HG02973 (cell line): ENCODE measurements around the gene POTEE.
"Not testable (repeated sequence)": the region's sequence is repeated elsewhere in the genome, so short reads cannot be mapped to it uniquely, and the experiment has no call there.

Source experiments
- ATAC-seq: cut with Tn5 transposase; IDR thresholded peaks from one replicate; pipeline ENCODE4 v1.9.1; 2021; ENCODE audit warnings: moderate library complexity; ENCODE audit not compliant: unreplicated experiment

Gene POTEE

DNA sequence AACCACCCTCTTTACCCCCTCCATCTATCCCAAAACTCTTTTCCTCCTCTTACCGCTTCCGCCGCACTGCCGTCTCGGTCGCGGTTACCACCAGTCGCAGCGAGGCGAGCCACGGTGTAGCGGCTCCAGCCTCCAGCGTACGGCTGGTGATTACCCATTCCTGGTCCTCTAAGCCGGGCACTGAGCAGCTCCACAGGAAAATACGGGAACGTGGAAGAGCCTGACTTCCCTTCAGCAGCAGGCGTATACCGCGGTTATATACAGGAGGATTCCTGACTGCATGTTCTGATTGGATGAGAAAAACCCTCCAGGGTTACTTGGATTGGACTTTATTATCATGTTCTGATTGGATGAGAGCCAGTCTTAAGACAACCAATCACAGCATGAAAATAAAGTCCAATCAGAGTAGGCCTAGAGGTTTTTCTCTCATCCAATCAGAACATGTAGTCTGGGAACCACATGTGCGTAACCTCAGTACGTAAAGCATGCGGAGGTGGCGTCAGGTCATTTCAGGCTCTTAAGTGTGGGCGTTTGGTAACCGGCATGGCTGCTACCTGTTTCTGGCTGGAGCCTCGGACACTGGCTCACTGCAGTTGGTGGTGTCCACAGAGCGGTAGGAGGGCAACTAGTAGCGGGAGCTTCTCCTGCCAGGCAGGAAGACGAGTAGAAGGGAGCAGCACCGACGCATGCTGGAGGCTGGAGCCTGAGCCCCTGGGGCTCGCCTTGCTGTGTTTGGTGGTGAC lies at the start of gene POTEE:
Gene POTEE, plus strand, starts transcription at position 507 of the 743 bp plus-strand sequence. CDS start 8,867 bp downstream, outside the sequence.
- not testable (repeated sequence) for ATAC-seq

DNA sequence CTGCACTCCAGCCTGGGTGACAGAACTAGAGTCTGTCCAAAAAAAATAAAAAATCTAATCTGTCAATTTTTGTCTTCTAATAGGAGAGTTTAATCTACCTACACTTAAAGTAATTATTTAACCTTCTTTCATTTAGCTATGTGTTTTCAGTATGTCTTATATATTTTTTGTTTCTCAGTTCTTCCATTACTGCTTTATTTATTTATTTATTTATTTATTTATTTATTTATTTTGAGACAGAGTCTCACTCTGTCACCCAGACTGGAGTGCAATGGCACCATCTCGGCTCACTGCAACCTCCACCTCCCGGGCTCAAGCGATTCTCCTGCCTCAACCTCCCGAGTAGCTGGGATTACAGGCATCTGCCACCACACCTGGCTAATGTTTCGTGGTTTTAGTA lies 43.8 kb upstream of the POTEE start:
- ATAC-seq: not testable (repeated sequence)

DNA sequence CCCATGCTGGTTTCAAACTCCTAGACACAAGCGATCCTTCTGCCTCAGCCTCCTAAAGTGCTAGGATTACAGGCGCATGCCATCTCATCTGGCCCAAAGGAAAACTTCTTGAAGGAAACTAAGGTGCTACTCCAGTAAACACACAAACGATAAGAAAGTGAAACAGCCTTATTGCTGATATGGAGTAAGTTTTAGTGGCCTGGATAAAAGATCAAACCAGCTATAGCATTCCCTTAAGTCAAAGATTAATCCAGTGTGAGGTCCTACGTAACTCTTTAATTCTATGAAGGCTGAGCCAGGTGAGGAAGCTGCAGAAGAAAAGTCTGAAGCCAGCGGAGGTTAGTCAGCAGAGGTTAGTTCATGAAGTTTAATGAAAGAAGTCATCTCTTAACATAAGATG lies 40.8 kb upstream of the POTEE start:
- ATAC-seq: no peak

DNA sequence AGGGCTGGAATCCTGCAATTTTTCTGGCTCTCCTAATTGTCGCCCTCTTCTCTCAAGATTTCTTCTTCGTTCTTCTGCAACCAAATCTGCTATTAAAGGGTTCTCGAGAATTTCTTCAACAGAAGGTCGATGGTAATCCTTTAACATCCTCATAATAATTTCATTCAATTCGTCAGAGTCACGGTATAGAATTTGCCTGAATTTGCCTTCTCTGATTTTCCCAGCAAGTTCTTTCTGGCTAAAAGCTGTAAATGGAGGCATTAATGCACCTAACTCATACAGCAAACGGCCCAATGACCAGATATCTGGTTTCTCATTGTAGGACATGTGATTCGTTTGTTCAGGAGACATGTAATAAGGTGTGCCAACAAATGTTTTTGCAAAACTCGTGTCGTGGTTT lies 31.3 kb upstream of the POTEE start:
- ATAC-seq: not testable (repeated sequence)

DNA sequence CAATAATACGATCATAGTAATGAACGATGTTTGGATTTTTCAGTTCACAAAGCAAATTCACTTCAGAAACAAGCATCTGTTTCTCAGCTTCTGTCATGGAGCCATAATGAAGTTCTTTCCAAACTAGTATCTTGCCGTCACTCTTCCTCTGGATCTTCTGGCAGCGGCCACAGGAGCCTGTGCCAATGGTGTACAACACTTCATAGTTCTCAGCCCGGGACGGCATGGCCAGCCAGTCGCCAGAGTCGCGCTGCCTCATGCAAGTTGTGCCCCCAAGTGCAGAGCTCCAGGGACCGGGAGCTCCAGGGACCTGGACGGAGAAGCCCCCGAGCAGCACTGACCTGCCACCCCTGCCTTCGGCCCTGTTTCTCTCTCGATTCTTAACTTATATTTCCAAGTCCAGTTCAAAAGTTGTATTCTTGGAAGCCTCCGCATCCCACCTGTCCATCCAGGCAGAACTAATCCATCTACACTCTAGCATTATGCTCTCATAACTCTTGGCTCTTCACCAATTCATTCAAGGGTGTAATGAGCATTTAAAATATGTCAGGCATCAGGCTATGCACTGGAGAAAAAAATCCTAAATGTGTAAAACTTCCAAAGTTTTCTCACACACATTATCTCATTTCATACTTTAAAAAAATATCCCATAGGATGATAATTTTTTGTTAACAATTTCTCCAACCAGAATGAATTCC lies 30.5 kb upstream of the POTEE start:
- ATAC-seq: not testable (repeated sequence)

DNA sequence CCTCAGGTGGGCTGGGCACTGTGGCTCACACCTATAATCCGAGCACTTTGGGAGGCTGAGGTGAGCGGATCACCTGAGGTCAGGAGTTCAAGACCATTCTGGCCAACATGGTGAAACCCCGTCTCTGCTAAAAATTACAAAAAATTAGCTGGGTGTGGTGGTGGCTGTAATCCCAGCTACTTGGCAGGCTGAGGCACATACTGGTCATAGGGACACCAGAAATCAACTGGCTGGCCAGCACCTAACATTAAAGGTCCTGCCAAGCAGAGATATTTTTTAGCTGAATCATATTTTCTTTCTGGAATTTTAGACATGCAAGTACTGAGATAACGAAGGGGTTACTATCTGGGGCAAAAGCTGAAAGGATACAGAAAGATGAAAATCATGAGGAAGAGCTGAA lies 27.9 kb upstream of the POTEE start:
- not testable (repeated sequence) for ATAC-seq

DNA sequence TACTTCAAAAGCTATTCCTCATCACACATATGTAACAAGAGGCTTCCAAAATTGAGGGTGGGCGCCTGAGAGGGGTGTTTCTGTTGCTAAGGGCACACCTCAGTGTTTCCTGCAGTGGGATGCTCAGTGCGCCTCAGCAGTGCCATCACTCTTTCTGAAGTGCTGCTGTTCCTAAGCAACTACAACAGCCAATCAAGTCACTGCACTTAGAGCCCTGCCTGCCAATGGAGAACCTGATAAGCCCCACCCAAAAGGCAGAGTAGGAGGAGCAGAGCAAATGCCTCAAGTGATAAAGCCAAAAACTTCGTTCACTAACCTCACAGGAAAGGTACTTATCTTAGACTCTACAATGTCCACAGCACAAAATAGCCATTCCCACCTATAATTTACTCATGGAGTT lies 15.9 kb upstream of the POTEE start:
- ATAC-seq: not testable (repeated sequence)

DNA sequence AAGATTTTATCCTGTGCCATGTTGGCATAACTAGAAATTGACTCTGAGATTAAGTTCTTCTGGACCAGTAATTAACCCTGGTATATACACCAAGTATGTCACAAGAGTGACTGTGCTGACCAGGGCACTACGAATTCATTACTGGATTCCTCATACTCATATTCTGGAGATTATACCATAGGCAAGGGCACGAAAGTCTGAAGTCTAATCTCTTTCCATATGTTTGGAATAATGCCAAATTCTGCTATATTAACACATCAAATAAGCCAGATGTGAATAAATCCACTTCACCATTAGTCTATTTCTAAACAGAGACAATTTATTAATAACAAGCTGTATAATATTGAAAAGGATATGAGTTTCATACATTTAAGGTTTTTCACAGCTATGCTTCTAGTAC lies 13.2 kb upstream of the POTEE start:
- ATAC-seq: not testable (repeated sequence)

DNA sequence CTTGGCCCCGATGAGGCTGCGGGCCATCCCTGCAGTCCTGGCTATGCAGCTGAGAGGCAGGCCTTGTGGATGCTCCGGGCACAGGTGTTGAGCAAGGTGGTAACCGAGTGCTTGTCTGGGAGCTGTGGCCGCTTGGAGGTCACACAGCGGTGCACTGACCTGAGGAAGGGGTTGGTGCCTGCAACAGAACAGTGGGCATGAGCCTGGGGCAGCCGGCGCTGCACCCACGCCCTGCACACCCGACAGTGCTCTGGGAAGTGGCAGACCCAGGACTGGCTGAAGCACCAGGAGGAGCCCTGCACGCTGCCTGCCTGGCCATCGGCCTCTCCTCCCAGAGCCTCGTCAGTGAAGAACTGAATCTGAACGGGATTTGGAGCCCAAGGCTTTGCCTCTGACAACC lies 8.2 kb upstream of the POTEE start:
- no peak for ATAC-seq

DNA sequence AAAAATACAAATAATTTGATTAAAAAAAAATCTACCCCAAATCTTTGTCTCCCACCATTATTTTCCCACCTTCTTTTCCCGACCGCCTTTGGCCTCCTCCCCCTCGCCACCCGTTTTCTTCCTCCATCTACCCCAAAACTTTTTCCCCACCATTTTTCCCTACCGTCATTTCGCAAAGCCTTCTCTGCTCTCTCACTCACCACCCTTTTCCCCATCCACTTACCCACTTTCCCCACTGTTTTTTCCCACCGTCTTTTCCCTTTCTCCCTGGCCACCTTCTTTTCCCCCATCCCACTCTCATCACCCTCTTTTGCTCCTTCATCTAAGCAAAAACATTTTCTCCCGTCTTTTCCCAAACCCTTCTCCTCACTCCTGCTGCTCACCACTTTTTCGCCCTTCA lies 1.5 kb upstream of the POTEE start:
- not testable (repeated sequence) for ATAC-seq

DNA sequence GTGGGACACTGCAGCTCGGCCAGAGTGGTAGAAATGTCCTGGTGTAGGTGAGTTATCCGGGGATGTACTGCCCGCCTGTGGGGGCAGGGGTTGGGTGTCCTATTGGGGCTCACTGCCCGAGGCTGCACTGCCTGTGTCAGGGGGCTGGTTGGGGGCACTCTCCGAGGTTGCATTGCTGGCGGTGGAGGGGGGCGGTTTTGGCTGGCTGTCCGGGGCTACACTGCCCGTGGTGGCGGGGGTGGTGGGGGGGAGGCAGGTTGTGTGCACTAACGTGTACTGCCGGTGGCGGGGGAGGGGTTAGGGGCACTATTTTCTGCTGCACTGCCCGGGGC lies 403 bp downstream of the POTEE start:
- not testable (repeated sequence) for ATAC-seq

DNA sequence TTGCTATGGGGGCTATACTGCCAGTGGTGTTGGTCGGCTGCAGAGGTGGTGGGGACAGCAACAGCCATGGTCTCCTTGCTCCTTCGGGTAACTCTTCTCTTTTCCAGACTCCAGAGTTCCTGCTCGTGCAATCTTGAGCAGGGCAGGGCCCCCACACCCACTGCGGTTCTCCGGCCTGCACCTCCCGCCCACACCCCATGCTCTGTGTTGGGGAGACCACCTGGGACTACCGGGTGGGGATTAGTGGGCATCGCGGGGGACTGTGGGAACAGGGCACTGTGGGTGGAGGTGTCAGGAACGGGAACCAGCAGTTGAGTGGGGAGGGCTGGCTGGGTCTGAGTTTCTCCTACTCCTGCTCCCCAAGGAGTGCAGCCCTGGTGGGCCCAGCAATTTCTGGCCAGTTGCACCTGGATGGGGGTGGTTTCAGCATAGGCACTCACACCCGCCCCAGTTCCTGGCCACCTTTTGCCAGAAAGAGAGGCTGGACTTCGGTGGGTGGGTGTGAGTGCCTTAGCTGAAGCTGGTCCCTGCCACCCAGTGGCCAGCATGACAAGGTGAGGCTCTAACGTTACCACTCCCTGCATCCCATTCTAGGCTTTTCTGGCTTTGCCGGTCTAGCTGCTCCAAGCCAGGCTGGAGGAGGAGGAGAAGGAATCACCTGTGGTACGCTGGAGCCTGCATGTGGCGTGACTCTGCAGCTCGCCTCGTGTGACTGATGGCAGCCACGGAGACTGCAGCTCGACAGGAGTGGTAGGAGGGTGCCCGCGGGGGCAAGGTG lies 1.3 kb downstream of the POTEE start:
- not testable (repeated sequence) for ATAC-seq

DNA sequence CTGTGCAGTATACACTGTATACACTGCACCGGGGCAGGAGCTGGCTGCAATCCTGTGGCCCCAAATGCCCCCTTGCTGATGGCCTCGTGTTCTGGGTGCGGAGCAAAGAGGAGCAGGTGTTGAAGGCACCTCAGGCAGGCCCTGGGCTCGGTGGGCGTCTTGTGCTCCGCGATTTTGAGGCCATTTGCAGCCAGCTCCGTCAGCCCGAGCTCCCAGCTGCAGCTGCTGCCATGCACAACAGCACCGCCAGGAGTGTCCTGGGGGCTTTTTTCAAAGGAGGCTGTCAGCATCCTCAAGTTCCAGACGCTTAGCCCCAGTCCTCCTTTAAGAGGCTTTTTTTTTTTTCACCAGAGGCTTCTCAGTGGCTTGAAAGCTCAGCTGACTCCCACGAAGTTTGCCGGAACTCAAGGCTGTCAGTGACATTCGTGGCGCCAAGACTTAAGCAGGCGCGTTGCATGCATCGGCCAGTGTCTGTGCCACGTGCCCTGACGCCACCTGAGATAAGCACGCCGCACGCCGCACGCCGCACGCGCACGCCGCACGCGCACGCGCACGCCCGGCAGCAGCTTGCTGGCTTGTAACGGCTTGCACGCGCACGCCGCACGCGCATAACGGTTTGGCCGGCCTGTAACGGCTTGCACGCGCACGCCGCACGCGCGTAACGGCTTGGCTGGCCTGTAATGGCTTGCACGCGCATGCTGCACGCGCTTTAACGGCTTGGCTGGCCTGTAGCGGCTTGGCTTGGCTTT lies 8.1 kb downstream of the POTEE start:
- ATAC-seq: not testable (repeated sequence)

DNA sequence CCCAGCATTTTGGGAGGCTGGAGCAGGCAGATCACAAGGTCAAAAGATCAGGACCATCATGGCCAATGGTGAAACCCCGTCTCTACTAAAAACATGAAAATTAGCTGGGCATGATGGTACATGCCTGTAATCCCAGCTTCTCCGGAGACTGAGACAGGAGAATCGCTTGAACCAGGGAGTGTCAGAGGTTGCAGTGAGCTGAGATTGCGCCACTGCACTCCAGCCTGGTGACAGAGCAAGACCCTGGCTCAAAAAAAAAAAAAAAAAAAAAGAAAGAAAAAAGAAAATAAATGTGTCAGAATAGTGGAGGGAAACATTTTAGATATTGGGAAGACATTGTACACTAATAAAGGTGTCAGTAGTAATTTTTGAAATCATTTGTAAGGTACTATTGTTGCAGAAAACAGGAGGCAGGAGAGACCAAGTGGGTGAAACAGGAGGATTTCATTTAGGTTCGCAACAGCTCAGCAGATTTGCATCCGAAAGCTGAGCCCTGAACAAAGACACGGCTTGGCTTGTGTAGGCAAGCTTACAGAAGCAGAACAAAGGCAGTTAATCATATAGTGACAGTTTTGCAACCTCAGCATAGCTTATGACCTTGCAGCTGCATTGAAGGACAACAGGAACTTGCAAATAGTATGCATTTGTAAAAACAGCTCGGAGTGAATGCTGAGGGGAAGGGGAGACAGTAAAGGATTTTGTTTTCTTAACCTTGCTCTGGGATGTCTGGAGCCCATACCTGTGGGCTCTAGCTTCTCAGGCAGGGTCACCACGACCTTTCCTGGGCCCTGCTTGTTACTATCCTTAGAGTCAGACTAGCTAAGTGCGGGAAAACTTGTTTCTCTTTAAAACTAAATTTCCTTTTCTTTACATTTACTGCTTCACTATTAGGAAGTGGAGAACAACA lies 26.5 kb downstream of the POTEE start:
- ATAC-seq: not testable (repeated sequence)
